Measurements from ENCODE around the gene KCNF1. TPM values are rescaled to one million over a fixed set of nuclear protein-coding genes. Genes with fewer than 3 reads are reported as not detected.

KCNF1 gene
- polyA plus RNA-seq, 1 donor from 2014 or later: 11.4 TPM

DNA sequence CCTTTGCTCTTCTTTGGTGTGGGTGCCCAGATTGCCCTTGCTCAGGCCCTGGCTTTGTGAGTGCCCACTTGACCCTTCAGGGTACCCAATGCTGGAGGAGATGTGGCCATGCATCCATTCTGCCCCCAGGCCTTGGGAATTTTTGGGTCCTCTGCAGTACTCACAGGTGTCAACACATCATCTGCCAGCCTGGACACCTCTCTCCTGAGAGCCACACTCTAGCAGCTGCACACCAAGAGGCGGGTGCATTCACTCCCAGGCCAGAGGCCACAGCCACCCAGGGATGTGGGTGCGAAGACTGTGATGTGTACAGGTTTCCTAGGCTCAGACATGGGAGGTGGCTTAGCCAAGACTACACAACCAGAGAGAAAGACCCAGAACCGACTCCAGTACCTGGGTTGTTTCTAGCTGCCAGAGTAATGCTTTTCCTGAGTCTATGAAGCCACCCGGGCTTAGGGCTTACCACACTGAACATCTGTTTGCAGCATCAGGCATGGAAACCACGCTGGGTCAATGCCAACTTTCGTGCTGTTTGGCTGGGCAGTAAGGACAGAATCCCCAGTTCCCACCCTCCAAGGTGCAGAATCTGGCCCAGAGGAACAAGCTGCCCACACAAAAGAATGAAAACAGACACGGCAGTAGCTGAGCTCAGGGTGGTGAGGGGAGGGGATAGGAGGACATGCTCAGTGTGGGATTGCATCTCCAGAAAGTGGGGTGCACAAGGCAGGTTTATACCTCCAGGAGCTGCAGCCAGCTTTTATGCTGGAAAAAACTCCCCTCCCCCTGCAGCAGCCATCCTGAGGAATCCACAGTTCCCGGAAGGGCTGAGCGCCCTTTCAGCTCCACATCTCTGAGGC is 40.1 kb downstream of the KCNF1 start:
- Histone ChIP-seq H2AFZ (ENCODE audit: low read depth, low read length) (no peak overlapping the region), H3K9me3 (ENCODE audit: low read length) (no peaks in the 10 kb centered on the region), H3K9ac (ENCODE audit: low read length) (no peak overlapping the region), H3K4me3 (ENCODE audit: low read length) (no peak overlapping the region), H3K27me3 (ENCODE audit: insufficient read depth, low read depth, low read length) (no peaks in the 10 kb centered on the region), H4K20me1 (ENCODE audit: insufficient read depth) (no peaks in the 10 kb centered on the region), H3K79me2 (replicated peaks; ENCODE audit: insufficient read depth, low read length) (no peaks in the 10 kb centered on the region), H3F3A (ENCODE audit: insufficient read depth, low read length, poor library complexity, severe bottlenecking) (no peaks in the 10 kb centered on the region), H3K27ac (ENCODE audit: low read length) (no peak overlapping the region), H3K36me3 (ENCODE audit: insufficient read depth, low read length) (no peaks in the 10 kb centered on the region), H3K4me2 (ENCODE audit: low read length) (no peak overlapping the region), H3K9me2 (ENCODE audit: insufficient read depth, low read length) (no peaks in the 10 kb centered on the region)
- no peak for TF ChIP-seq SMC3 (conservative IDR thresholded peaks at IDR 0.05; ENCODE audit: poor library complexity)

DNA sequence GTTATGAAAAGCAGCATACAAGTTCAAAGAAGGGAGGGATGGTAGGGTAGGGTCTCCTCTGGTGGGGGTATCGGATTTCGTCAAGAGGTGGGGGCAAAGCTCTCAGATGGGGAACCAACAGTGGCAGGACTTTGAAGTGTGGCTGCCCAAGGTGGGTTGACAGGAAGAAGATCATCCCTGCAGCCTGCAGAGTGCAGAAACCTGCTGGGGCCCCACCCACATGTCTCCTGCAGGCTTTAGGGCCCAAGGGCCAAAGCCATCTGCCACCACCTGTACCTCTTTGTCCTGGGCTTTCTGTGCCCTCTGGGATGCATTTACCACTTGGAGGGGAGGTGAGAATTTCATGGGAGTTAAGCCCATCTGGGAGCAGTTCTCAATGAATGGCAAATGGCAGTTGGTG is 42.7 kb downstream of the KCNF1 start:
- H3K27ac ChIP-seq (ENCODE audit: low read length): no peak overlapping the region
- no peaks in the 10 kb centered on the region for H3K36me3 ChIP-seq (ENCODE audit: insufficient read depth, low read length)
- no peak overlapping the region for H3K4me2 ChIP-seq (ENCODE audit: low read length)
- no peaks in the 10 kb centered on the region for H3F3A ChIP-seq (ENCODE audit: insufficient read depth, low read length, poor library complexity, severe bottlenecking)
- TF ChIP-seq EP300 (conservative IDR thresholded peaks at IDR 0.05; ENCODE audit: poor library complexity, severe bottlenecking) (no peak), TAF1 (IDR thresholded peaks at IDR 0.05; ENCODE audit: low read depth) (no peak), MXI1 (conservative IDR thresholded peaks at IDR 0.05; ENCODE audit: poor library complexity, severe bottlenecking) (no peak), RAD21 (conservative IDR thresholded peaks at IDR 0.05) (no peak), SMC3 (conservative IDR thresholded peaks at IDR 0.05; ENCODE audit: poor library complexity) (no peak), POLR2AphosphoS5 (IDR thresholded peaks at IDR 0.05) (no peak), EZH2 (IDR thresholded peaks at IDR 0.05; ENCODE audit: borderline replicate concordance, insufficient read depth, low read length, poor library complexity, severe bottlenecking) (no peak)
- TF ChIP-seq, protein P1, sequence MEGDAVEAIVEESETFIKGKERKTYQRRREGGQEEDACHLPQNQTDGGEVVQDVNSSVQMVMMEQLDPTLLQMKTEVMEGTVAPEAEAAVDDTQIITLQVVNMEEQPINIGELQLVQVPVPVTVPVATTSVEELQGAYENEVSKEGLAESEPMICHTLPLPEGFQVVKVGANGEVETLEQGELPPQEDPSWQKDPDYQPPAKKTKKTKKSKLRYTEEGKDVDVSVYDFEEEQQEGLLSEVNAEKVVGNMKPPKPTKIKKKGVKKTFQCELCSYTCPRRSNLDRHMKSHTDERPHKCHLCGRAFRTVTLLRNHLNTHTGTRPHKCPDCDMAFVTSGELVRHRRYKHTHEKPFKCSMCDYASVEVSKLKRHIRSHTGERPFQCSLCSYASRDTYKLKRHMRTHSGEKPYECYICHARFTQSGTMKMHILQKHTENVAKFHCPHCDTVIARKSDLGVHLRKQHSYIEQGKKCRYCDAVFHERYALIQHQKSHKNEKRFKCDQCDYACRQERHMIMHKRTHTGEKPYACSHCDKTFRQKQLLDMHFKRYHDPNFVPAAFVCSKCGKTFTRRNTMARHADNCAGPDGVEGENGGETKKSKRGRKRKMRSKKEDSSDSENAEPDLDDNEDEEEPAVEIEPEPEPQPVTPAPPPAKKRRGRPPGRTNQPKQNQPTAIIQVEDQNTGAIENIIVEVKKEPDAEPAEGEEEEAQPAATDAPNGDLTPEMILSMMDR (IDR thresholded peaks at IDR 0.05; ENCODE audit: poor library complexity, severe bottlenecking): no peak
- TF ChIP-seq, protein P2, sequence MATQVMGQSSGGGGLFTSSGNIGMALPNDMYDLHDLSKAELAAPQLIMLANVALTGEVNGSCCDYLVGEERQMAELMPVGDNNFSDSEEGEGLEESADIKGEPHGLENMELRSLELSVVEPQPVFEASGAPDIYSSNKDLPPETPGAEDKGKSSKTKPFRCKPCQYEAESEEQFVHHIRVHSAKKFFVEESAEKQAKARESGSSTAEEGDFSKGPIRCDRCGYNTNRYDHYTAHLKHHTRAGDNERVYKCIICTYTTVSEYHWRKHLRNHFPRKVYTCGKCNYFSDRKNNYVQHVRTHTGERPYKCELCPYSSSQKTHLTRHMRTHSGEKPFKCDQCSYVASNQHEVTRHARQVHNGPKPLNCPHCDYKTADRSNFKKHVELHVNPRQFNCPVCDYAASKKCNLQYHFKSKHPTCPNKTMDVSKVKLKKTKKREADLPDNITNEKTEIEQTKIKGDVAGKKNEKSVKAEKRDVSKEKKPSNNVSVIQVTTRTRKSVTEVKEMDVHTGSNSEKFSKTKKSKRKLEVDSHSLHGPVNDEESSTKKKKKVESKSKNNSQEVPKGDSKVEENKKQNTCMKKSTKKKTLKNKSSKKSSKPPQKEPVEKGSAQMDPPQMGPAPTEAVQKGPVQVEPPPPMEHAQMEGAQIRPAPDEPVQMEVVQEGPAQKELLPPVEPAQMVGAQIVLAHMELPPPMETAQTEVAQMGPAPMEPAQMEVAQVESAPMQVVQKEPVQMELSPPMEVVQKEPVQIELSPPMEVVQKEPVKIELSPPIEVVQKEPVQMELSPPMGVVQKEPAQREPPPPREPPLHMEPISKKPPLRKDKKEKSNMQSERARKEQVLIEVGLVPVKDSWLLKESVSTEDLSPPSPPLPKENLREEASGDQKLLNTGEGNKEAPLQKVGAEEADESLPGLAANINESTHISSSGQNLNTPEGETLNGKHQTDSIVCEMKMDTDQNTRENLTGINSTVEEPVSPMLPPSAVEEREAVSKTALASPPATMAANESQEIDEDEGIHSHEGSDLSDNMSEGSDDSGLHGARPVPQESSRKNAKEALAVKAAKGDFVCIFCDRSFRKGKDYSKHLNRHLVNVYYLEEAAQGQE (IDR thresholded peaks at IDR 0.05; ENCODE audit: borderline replicate concordance): no peak
- H3K9ac ChIP-seq (ENCODE audit: low read length): no peak overlapping the region
- H4K20me1 ChIP-seq (ENCODE audit: insufficient read depth): no peaks in the 10 kb centered on the region
- H3K9me2 ChIP-seq (ENCODE audit: insufficient read depth, low read length): no peaks in the 10 kb centered on the region
- H3K4me3 ChIP-seq (ENCODE audit: low read length): no peak overlapping the region
- no peak overlapping the region for H2AFZ ChIP-seq (ENCODE audit: low read depth, low read length)
- H3K79me2 ChIP-seq (replicated peaks; ENCODE audit: insufficient read depth, low read length): no peaks in the 10 kb centered on the region
- H3K9me3 ChIP-seq (ENCODE audit: low read length): no peaks in the 10 kb centered on the region
- H3K27me3 ChIP-seq (ENCODE audit: insufficient read depth, low read depth, low read length): no peaks in the 10 kb centered on the region
